ENCODE measurements around the gene PPIP5K1.

The PPIP5K1 gene

GRCh38 chr15:43526261-43526930, 63.6 kb downstream of the PPIP5K1 start:
- TF ChIP-seq CSRNP3 (CRISPR knock-in tag; IDR thresholded peaks at IDR 0.05) (no peak), TSHZ2 (CRISPR knock-in tag; IDR thresholded peaks at IDR 0.05) (no peak), ESRRG (CRISPR knock-in tag; IDR thresholded peaks at IDR 0.05) (no peak)
- no peak for ATAC-seq

GRCh38 chr15:43525131-43525530, 64.9 kb downstream of the PPIP5K1 start:
- TF ChIP-seq CSDC2 (CRISPR knock-in tag; IDR thresholded peaks at IDR 0.05) = no peak
- no peak for TF ChIP-seq ZC3H10 (CRISPR knock-in tag; IDR thresholded peaks at IDR 0.05)
- no peak for TF ChIP-seq ZFP30 (CRISPR knock-in tag; IDR thresholded peaks at IDR 0.05)
- no peak for TF ChIP-seq BACH2 (CRISPR knock-in tag; IDR thresholded peaks at IDR 0.05; ENCODE audit: borderline replicate concordance)
- TF ChIP-seq ZNF70 (CRISPR knock-in tag; IDR thresholded peaks at IDR 0.05) = no peak
- no peak for TF ChIP-seq POU6F1 (CRISPR knock-in tag; IDR thresholded peaks at IDR 0.05; ENCODE audit: borderline replicate concordance, low read depth)
- no peak for TF ChIP-seq ESRRG (CRISPR knock-in tag; IDR thresholded peaks at IDR 0.05)
- TF ChIP-seq TSHZ2 (CRISPR knock-in tag; IDR thresholded peaks at IDR 0.05) = no peak
- TF ChIP-seq ZFP3 (CRISPR knock-in tag; IDR thresholded peaks at IDR 0.05) = no peak
- no peak for TF ChIP-seq CSRNP3 (CRISPR knock-in tag; IDR thresholded peaks at IDR 0.05)
- no peak for TF ChIP-seq ARNTL (CRISPR knock-in tag; IDR thresholded peaks at IDR 0.05; ENCODE audit: borderline replicate concordance, low read depth)
- no peak for TF ChIP-seq PPARA (CRISPR knock-in tag; IDR thresholded peaks at IDR 0.05; ENCODE audit: borderline replicate concordance)
- no peak for TF ChIP-seq RARB (CRISPR knock-in tag; IDR thresholded peaks at IDR 0.05)
- no peak for TF ChIP-seq SNAI2 (CRISPR knock-in tag; IDR thresholded peaks at IDR 0.05)
- no peak for TF ChIP-seq TCF4 (CRISPR knock-in tag; IDR thresholded peaks at IDR 0.05; ENCODE audit: borderline replicate concordance)

GRCh38 chr15:43524254-43524845, 65.7 kb downstream of the PPIP5K1 start:
- TF ChIP-seq ZFP3 (CRISPR knock-in tag; IDR thresholded peaks at IDR 0.05) = no peak
- TF ChIP-seq CREB5 (CRISPR knock-in tag; IDR thresholded peaks at IDR 0.05; ENCODE audit: low read depth) = no peak
- TF ChIP-seq TSHZ2 (CRISPR knock-in tag; IDR thresholded peaks at IDR 0.05) = no peak
- TF ChIP-seq SNAI2 (CRISPR knock-in tag; IDR thresholded peaks at IDR 0.05) = no peak
- no peak for TF ChIP-seq CSDC2 (CRISPR knock-in tag; IDR thresholded peaks at IDR 0.05)
- TF ChIP-seq GLIS3 (CRISPR knock-in tag; IDR thresholded peaks at IDR 0.05) = no peak
- no peak for TF ChIP-seq ZNF565 (CRISPR knock-in tag; conservative IDR thresholded peaks at IDR 0.05; ENCODE audit: low read depth)
- TF ChIP-seq OSR1 (CRISPR knock-in tag; IDR thresholded peaks at IDR 0.05) = no peak
- no peak for TF ChIP-seq ZNF70 (CRISPR knock-in tag; IDR thresholded peaks at IDR 0.05)
- TF ChIP-seq PPARA (CRISPR knock-in tag; IDR thresholded peaks at IDR 0.05; ENCODE audit: borderline replicate concordance) = no peak
- no peak for TF ChIP-seq TCF4 (CRISPR knock-in tag; IDR thresholded peaks at IDR 0.05; ENCODE audit: borderline replicate concordance)
- ATAC-seq = no peak

More at GRCh38 chr15:43525131-43525530, 64.9 kb downstream of the PPIP5K1 start:
- ATAC-seq = no peak
